MM.1S (cell line): ENCODE results near the gene RALGDS.

Experiments used
- DNase-seq: peaks from one replicate; pipeline ENCODE4 v3.0.0-alpha.2; 2015
- H2AFZ ChIP-seq: fragments of 300-600 bp; sonication (generic); 2 replicates; pipeline ENCODE4 v1.6.0; 2016; ENCODE audit warnings: antibody characterized with exemption, low read length
- H3F3A ChIP-seq: fragments of 300-600 bp; sonication (generic); 2 replicates; pipeline ENCODE4 v1.6.1; 2016; ENCODE audit warnings: mild to moderate bottlenecking, antibody characterized with exemption, low read length, moderate library complexity, mixed read lengths; ENCODE audit not compliant: insufficient read depth
- H3K27ac ChIP-seq: fragments of 300-600 bp; sonication (generic); 2 replicates; pipeline ENCODE4 v1.5.1; 2016; ENCODE audit warnings: mild to moderate bottlenecking, low read length
- H3K27me3 ChIP-seq: fragments of 300-600 bp; sonication (generic); replicated peaks from 2 replicates; pipeline ENCODE4 v1.6.0; 2016; ENCODE audit warnings: low read length; ENCODE audit not compliant: insufficient read depth
- H3K36me3 ChIP-seq: fragments of 300-600 bp; sonication (generic); replicated peaks from 2 replicates; pipeline ENCODE4 v1.6.1; 2016; ENCODE audit warnings: mild to moderate bottlenecking, low read length, mixed read lengths; ENCODE audit not compliant: insufficient read depth
- H3K4me1 ChIP-seq: fragments of 300-600 bp; sonication (generic); 2 replicates; pipeline ENCODE4 v1.6.1; 2016; ENCODE audit warnings: low read length, mixed read lengths
- H3K4me2 ChIP-seq: fragments of 300-600 bp; sonication (generic); 2 replicates; pipeline ENCODE4 v1.6.0; 2016; ENCODE audit warnings: low read depth, low read length
- H3K4me3 ChIP-seq: fragments of 300-600 bp; sonication (generic); 2 replicates; pipeline ENCODE4 v1.5.1; 2016; ENCODE audit warnings: low read length, mixed read lengths
- H3K79me2 ChIP-seq: fragments of 300-600 bp; sonication (generic); 2 replicates; pipeline ENCODE4 v1.6.1; 2016; ENCODE audit warnings: mixed run types, low read length, mixed read lengths
- H3K9ac ChIP-seq: fragments of 300-600 bp; sonication (generic); 2 replicates; pipeline ENCODE4 v1.6.1; 2016; ENCODE audit warnings: low read length, mixed read lengths
- H3K9me2 ChIP-seq: fragments of 300-600 bp; sonication (generic); replicated peaks from 2 replicates; pipeline ENCODE4 v1.6.1; 2016; ENCODE audit warnings: mild to moderate bottlenecking, low read length, mixed read lengths; ENCODE audit not compliant: insufficient read depth
- H3K9me3 ChIP-seq: fragments of 300-600 bp; sonication (generic); replicated peaks from 2 replicates; pipeline ENCODE4 v1.6.1; 2016; ENCODE audit warnings: mild to moderate bottlenecking, low read length, mixed read lengths; ENCODE audit not compliant: insufficient read depth
- H4K20me1 ChIP-seq: fragments of 300-600 bp; sonication (generic); 2 replicates; pipeline ENCODE4 v1.6.1; 2016; ENCODE audit warnings: mild to moderate bottlenecking, low read length, moderate library complexity, mixed read lengths; ENCODE audit not compliant: insufficient read depth
- EZH2 ChIP-seq: fragments of 300-600 bp; sonication (generic); optimal IDR thresholded peaks from 2 replicates; pipeline ENCODE3; 2017; ENCODE audit warnings: low read depth, mild to moderate bottlenecking, antibody characterized with exemption, low read length, mixed read lengths
- EZH2phosphoT487 ChIP-seq: fragments of 300-600 bp; sonication (generic); IDR thresholded peaks from 2 replicates; pipeline ENCODE4 v1.6.1; 2018; ENCODE audit warnings: antibody characterized with exemption, low read length
- TF ChIP-seq, protein P1 (sequence below): fragments of 300-600 bp; sonication (generic); IDR thresholded peaks from 2 replicates; pipeline ENCODE4 v1.5.1; 2016; ENCODE audit warnings: antibody characterized with exemption, low read length, mixed read lengths

Gene RALGDS

DNA sequence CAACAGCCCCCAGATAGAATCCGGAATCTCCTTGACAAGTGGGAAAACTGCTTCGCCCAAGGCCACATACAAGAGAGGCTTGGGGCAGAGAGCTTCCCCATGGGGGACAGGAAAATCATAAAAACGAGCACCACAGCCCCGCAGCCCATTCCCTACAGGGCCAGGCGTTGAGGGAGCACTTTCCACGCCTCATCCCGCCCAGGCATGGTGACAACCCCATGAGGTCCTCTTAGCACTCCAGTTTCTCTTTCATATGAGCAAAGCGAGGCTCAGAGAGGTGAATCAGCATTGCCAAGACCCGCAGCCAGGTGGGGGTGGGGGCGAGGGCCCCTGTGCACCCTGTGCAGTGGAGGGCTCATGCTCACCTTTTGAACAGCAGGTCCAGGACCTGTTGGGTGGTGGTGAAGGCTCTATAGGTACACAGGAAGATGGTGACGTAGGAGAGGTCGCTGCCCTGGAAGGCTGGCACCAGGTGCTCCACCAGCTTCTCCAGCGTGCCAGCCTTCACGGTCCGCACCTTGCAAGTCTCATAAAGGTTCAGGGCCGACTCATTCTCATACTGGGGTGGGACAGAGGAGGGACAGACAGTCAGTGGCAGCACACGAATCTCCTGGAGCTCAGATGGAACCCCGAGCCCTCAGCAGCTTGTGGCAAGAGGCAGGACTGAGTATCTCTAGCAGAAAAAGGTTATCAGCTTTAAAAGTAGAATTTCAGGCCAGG, 10.9 kb downstream of the RALGDS start:
- no peak overlapping the region for H3K4me3 ChIP-seq
- H3K9ac ChIP-seq, result no peak overlapping the region
- H3K9me2 ChIP-seq, result no peaks in the 10 kb centered on the region
- H3F3A ChIP-seq, result no peaks in the 10 kb centered on the region
- no peaks in the 10 kb centered on the region for H3K4me1 ChIP-seq
- no peak for DNase-seq
- no peak overlapping the region for H3K27ac ChIP-seq
- no peaks in the 10 kb centered on the region for H3K27me3 ChIP-seq
- H3K36me3 ChIP-seq, result no peaks in the 10 kb centered on the region
- H4K20me1 ChIP-seq, result no peaks in the 10 kb centered on the region
- no peak overlapping the region for H2AFZ ChIP-seq
- no peaks in the 10 kb centered on the region; the same call in 1 of the 2 replicates for H3K79me2 ChIP-seq
- H3K9me3 ChIP-seq, result no peaks in the 10 kb centered on the region
- no peak overlapping the region for H3K4me2 ChIP-seq
- TF ChIP-seq EZH2 (no peak), EZH2phosphoT487 (no peak)
- TF ChIP-seq, protein P1, sequence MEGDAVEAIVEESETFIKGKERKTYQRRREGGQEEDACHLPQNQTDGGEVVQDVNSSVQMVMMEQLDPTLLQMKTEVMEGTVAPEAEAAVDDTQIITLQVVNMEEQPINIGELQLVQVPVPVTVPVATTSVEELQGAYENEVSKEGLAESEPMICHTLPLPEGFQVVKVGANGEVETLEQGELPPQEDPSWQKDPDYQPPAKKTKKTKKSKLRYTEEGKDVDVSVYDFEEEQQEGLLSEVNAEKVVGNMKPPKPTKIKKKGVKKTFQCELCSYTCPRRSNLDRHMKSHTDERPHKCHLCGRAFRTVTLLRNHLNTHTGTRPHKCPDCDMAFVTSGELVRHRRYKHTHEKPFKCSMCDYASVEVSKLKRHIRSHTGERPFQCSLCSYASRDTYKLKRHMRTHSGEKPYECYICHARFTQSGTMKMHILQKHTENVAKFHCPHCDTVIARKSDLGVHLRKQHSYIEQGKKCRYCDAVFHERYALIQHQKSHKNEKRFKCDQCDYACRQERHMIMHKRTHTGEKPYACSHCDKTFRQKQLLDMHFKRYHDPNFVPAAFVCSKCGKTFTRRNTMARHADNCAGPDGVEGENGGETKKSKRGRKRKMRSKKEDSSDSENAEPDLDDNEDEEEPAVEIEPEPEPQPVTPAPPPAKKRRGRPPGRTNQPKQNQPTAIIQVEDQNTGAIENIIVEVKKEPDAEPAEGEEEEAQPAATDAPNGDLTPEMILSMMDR, result no peak

DNA sequence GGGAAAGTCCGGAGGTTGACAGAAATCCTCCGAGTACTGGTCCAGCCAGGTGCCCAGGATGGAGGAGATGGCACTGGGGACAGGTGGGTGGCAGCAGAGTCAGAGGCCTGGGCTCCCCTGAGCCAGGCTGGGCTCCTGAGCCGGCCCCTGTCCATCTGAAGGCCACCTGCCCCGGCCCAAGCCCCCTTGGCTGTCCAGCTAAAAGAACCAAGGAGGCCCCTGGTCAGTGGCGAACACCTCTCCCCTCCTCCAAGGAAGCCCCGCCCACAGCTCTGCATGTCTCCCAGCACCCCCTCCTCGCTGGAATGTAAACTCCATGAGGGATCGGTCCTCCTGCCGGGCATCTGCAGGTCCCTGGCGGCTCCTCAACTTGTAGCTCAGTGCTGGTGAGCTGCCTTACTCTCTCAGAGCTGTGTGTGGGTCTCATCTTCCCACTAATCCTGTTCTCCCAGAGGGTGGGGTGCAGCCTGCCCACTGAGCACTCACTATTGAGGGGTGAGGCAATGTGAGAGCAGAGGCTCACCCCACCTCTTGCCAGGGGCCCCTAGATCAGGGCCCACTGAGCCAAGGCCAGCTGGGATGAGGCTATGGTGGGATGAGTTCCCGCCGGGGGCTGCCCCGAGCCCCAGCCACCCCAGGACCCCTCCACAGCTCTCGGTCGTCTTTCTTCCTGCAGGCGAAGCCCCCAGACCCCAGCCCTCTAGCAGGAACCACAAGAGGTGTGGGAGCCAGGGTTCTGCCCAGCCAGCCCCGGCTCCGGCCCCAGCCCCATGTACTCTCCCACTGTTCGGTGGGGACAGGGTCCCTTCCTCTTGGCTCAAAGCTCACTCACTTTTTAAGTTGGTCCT, 12.0 kb downstream of the RALGDS start:
- Histone ChIP-seq H4K20me1 (no peaks in the 10 kb centered on the region), H3K9ac (no peak overlapping the region), H3K79me2 (no peaks in the 10 kb centered on the region), H3K36me3 (no peaks in the 10 kb centered on the region), H3K27ac (no peak overlapping the region), H3K4me3 (no peak overlapping the region), H3K4me1 (no peaks in the 10 kb centered on the region), H3K9me2 (no peaks in the 10 kb centered on the region), H3K9me3 (no peaks in the 10 kb centered on the region), H2AFZ (no peak overlapping the region), H3K27me3 (no peaks in the 10 kb centered on the region), H3K4me2 (no peak overlapping the region), H3F3A (no peaks in the 10 kb centered on the region)
- TF ChIP-seq, protein P1, result no peak
- no peak for TF ChIP-seq EZH2
- no peak for DNase-seq

DNA sequence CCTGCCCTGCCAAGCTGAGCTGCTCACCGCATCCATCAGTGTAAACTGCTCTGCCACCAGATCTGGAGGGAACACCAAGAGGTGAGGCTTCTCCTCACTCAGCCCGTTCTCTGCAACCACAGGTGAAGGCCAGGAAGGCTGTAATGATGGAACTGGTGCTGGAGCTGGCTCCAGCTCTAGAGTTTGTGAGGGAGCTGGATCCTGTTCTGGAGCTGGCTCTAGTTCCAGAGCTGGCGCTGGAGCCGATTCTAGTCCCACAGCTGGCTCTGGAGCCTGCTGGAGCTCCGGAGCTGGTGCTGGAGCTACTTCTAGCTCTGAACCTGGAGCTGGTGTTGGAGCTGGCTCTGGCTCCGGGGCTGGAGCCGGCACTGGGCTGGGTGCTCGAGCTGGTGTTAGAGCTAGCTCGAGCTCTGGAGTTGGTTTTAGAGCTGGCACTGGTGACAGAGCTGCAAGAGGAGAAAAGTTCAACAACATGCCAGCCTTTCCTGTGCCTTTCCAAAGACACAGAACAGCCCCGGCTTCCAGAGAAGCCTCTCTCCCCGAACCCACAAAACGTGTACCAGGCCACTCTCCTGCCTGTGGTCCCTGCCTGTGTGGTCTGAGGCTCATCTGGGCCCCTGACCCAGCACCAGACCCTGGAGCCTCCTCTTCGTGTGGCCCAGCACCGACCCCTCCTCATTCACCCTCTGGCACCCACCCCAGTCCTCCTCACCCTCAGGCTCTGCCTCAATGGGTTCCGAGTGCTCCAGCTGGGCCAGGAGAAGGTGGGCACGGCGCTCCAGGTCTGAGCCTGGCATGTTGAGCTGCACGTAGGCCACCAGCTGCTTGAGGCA, 12.9 kb downstream of the RALGDS start:
- no peaks in the 10 kb centered on the region for H3K27me3 ChIP-seq
- H3K9me3 ChIP-seq, result no peaks in the 10 kb centered on the region
- TF ChIP-seq, protein P1, result no peak
- TF ChIP-seq EZH2phosphoT487, result no peak
- no peak for TF ChIP-seq EZH2
- no peaks in the 10 kb centered on the region for H3K4me1 ChIP-seq
- no peak overlapping the region for H2AFZ ChIP-seq
- no peak overlapping the region for H3K4me2 ChIP-seq
- H4K20me1 ChIP-seq, result no peaks in the 10 kb centered on the region
- no peak overlapping the region for H3K9ac ChIP-seq
- H3F3A ChIP-seq, result no peaks in the 10 kb centered on the region
- H3K79me2 ChIP-seq, result no peaks in the 10 kb centered on the region
- DNase-seq, result no peak
- no peak overlapping the region for H3K4me3 ChIP-seq
- H3K9me2 ChIP-seq, result no peaks in the 10 kb centered on the region
- no peak overlapping the region for H3K27ac ChIP-seq
- no peaks in the 10 kb centered on the region for H3K36me3 ChIP-seq
